ENCODE data around the gene GPR142. TPM values are rescaled to one million over a fixed set of nuclear protein-coding genes. Genes with fewer than 3 reads are reported as not detected.
"Not testable (repeated sequence)": the region's sequence is repeated elsewhere in the genome, so short reads cannot be mapped to it uniquely, and the experiment has no call there.

The GPR142 gene
- total RNA-seq, 1 donor from 2014 or later, result not detected

GRCh38 chr17:74391771-74392170 lies 24.5 kb downstream of the GPR142 start:
- DNase-seq (ENCODE audit: low spot score) (no peak), ATAC-seq (no peak)

GRCh38 chr17:74392848-74393247 lies 25.5 kb downstream of the GPR142 start:
- DNase-seq (ENCODE audit: low spot score), result no peak

DNA sequence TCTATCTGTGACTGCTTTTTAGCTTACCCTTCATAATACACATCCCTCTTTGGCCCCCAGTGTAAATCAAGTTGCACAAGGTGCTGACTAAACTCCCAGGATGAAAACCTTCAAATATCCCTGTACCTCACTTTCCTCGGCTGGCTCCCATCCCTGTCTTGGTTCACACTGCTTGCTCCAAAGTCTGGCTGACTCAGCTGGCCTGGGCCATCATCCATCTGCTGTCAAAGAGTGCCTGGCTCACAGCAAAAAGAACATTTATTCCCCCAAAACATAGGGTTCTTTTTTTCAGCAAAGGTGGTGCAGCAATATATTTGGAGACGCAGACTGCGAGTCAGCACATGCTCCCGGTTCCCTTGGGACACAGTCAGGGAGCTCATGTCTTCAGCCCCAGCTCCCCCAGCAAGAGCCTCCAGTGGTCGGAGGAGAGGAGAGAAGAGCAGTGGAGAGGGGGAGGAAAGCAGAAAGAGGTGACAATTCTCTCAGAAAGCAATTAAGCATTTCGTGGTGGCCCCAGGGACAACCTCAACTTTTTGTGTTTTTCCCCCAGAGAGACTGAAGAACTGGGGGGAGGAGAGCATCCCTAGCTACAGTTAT lies 26.1 kb downstream of the GPR142 start:
- ATAC-seq (no peak), DNase-seq (ENCODE audit: low spot score) (no peak)

More at GRCh38 chr17:74392848-74393247, 25.5 kb downstream of the GPR142 start:
- no peak for ATAC-seq

DNA sequence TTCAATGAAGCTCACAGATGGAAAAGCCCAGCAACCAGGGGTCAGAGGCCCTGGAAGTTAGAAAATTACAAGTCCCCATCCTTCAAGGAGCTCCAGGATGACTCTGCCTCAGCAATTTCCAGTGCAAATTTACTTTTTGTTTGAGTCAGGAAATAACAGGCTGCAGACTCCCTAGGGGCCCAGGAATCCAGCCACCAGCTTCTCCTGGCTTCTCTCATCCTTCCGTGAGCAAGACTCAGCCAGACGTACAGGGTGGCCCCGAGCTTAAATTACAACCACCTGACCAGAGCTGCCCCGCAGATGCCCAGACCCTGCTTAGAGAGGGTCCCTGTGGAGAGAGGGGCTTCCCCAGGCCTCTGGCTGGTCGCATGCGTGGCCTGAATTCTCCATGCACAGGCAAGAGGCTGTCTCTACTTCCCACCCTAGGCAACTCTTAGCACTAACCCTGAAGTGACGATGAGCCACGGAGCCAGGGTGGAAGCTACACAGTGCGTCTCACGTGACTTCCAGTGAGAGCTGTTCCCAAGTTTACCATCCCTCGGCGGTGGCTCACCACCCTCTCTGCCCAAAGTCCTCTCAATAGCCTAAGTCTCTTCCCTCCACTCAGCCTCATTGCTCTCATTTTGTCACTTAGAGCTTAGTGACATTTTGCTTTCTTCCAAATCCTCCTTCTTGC lies 27.1 kb downstream of the GPR142 start:
- DNase-seq (ENCODE audit: low spot score), result no peak
- no peak for ATAC-seq

GRCh38 chr17:74394977-74395376 lies 27.7 kb downstream of the GPR142 start:
- ATAC-seq (no peak), DNase-seq (ENCODE audit: low spot score) (no peak)

GRCh38 chr17:74396567-74396966 lies 29.3 kb downstream of the GPR142 start:
- no peak for DNase-seq (ENCODE audit: low spot score)
- ATAC-seq, result no peak

GRCh38 chr17:74402048-74402447 lies 34.7 kb downstream of the GPR142 start:
- DNase-seq (ENCODE audit: low spot score) (no peak), ATAC-seq (no peak)

DNA sequence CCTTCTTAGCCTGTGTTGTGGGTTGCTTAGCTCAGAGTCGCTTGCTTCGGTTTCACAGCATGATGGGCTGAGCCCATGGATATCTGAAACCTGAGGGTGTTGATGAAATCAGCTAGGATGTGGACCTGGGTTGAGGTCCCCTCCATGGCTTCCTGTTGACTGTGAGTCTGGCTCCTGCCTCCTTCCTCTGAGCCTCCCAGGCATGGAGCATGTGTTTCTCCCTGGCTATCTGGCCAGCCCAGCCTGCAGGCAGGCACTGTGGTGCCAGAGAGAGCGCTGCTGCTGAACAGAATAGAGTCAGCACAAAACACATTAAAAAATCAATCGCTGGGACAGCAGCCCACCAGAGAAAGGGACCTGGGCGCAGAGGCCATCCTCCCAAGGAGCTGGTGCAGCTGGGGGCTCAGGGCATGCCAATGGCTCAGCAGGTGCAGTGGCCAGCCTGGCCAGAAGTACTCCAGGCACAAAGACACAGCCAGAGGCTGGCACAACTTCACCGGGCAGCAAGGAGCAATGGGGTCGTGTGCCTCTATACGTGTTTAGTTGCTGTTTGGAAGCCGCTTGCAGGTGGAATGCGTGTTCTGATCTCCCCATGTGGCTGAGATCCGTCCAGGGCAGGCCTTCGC lies 36.3 kb downstream of the GPR142 start:
- DNase-seq (ENCODE audit: low spot score), result no peak
- no peak for ATAC-seq

DNA sequence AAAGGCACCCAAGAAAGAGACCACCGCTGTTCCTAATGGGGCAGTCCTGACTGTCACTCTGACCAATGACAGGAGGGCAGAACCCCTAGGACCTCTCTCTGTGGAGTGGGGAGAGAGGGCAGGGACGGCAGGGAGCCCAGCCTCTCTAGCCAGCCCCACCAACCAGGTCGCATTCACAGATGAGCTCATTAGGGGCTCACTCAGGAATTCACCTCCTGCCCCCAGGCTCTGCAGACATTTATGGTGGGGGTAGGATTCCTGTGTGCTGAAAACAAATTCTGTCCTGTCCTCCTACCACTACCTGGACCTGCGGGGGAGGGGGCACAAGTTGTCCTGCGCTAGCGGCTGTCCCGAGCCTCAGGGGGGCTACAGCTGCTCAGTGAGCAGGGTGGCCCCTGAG lies 36.9 kb downstream of the GPR142 start:
- DNase-seq (ENCODE audit: low spot score) (no peak), ATAC-seq (no peak)

DNA sequence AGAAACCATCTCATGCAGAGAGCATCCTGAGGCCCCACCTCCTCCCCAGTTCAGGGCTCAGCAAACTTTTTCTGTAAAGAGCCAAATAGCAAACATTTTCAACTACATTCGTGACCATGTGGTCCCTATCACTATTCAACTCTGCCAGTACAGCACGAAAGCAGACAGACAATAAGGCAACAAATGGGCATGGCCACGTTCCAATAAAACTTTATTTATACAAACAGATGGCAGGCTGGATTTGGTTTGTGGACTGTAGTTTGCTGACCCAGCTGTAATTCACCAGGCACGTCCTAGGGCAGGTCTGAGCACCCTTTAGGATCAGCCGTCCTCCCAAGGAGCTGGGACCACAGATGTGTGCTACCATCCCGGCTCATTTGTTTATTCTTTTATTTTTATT lies 37.5 kb downstream of the GPR142 start:
- ATAC-seq (no peak), DNase-seq (ENCODE audit: low spot score) (no peak)

DNA sequence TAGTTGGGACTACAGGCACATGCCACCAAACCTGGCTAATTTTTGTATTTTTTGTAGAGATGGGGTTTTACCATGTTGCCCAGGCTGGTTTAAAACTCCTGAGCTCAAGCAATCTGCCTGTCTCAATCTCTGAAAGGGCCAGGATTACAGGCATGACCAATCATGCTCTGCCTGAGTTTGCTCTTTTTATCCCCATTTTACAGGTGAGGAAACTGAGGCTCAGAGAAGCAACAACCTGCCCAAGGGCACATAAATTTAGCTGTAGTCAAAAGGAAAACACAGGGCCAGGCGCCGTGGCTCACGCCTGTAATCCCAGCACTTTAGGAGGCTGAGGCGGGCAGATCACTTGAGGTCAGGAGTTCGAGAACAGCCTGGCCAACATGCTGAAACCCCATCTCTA lies 38.0 kb downstream of the GPR142 start:
- not testable (repeated sequence) for DNase-seq (ENCODE audit: low spot score); ATAC-seq

DNA sequence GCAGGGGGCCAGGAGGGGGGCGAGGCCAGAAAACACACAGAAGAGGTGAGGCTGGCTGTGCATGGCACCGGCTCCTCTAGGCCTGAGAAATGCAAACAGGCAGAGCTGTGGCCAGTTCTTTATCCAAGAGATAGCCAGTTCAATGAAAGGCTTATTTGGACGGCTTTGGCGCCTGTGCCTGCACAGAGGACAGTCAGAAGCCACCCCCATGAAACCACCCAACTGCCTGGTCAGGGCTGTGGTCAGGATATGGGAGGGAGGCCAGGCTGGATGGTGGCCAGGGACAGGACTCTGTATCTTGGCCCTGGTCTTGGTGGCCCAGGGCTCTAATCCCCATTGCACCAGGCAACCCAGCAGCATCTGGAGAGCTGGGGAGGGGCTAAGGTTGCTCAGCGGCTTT lies 40.1 kb downstream of the GPR142 start:
- ATAC-seq (peak; percentile 80), DNase-seq (ENCODE audit: low spot score) (peak; percentile 73)

GRCh38 chr17:74408262-74408661 lies 41.0 kb downstream of the GPR142 start:
- ATAC-seq (peak; percentile 60), DNase-seq (ENCODE audit: low spot score) (no peak)

- DNase-seq (ENCODE audit: low spot score), result no peak
- no peak for ATAC-seq
These were observed 41.5 kb downstream of the GPR142 start for GRCh38 chr17:74408815-74409214.

DNA sequence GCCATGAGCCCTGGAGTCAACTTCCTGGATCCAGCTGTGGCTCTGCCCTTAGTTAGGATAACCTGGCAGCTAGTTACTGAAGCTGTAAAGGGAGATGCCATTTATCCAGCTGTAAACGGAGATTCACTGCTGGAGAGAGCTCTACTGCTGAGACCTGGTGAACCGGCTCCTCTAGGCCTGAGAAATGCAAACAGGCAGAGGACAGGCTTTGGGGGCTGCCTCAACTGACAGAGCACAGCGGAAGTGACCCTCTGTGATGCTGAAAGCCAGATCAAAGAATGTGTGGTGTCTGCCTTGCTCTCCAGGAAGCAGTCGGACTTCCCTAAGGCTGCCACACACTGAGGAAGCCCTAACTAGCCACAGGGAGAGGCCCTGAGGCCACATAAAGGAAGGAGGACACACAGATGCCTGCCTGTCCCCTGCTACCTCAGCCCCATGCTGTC lies 42.7 kb downstream of the GPR142 start:
- ATAC-seq, result no peak
- DNase-seq (ENCODE audit: low spot score), result no peak

DNA sequence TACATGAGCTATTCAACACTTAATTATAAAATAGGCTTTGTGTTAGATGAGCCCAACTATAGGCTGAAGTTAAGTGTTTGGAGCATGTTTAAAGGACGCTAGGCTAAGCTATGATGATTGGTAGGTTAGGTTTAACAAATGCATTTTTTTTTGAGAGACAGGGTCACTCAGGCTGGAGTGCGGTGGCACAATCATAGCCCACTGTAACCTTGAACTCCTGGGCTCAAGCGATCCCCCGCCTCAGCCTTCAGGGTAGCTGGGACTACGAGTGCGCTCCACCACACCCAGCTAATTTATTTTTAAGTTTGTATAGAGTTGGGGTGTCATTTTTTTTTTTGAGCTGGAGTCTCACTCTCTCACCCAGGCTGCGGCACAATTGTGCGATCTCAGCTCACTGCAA lies 45.3 kb downstream of the GPR142 start:
- ATAC-seq (no peak), DNase-seq (ENCODE audit: low spot score) (no peak)

DNA sequence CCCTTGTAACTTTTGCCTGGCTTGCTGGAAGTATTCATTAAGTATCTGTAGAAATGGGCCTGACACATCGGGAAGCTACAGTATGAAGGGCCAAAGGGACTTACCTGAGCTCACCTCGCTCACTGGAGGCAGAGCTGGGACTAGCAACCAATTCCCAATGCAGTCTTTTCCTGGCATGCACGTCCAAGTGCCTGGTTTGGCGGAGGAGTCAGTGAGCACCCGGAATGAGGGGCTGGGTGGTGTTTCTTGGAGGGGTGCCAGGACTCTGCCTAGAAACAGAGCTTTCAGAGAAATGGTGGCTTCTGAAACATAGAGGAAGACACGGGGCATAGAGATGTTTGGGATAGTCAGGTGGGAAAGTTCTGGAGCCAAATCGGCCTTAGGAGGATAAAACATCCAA lies 46.2 kb downstream of the GPR142 start:
- DNase-seq (ENCODE audit: low spot score) (no peak), ATAC-seq (no peak)

DNA sequence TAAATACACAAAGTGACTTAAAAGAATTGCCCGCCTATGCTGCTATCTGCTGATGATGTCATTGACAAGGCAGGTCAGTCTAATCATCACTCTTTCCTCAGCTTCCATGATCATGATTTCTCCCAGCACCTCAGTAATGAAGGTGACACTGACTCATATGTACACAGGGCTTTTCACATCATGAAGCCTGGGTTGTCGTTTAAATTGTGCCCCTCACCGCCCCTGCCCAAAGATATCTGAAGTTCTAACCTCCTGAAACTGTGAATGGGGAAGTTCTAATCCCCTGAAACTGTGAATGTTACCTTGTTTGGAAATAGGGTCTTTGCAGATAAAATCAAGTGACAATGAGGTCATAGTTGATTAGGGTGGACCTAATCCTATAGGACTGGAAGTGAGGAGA lies 47.2 kb downstream of the GPR142 start:
- no peak for ATAC-seq
- DNase-seq (ENCODE audit: low spot score), result no peak

DNA sequence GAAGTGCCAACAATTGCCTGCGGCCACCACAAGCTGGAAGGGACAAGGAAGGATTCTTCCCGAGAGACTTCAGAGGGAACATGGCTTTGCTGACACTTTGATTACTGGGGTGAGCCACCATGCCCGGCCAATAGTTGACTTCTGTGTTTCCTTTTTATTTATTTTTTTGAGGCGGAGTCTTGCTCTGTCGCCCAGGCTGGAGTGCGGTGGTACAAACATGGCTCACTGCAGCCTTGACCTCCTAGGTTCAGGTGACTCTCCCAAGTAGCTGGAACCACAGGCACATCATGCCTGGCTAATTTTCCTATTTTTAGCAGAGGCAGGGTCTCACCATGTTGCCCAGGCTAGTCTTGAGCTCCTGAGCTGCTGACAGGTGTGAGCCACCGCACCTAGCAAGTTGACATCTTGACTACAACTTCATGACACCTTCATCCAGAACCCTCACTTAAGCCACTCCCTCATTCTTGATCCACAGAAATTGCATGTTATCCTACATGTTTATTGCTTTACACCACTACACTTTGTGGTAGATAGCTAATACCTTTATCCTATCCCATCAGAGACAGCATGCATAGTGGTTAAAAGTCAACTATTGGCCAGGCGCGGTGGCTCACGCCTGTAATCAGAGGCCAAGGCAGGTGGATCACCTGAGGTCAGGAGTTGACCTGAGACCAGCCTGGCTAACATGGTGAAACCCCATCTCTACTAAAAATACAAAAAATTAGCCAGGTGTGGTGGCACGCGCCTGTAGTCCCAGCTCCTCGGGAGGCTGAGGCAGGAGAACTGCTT lies 48.5 kb downstream of the GPR142 start:
- ATAC-seq, result no peak
- no peak for DNase-seq (ENCODE audit: low spot score)

GRCh38 chr17:74417178-74418045 lies 50.1 kb downstream of the GPR142 start:
- DNase-seq (ENCODE audit: low spot score), result no peak
- no peak for ATAC-seq

All from left lobe of liver (tissue), 2 donors.